ENCODE data around the gene COL23A1. TPM values are rescaled to one million over a fixed set of nuclear protein-coding genes. Genes with fewer than 3 reads are reported as not detected.

COL23A1 gene
- total and polyA plus RNA-seq, 2 donors (not counting 1 experiment from before 2014, with no cell fraction given) = not detected

- Histone ChIP-seq H3K4me3 (replicated peaks in 1 of 4; ENCODE audit: control extremely low read depth in 1 of 4, insufficient read depth in 1 of 4, low read depth in 3 of 4, low read length in 4 of 4) (no peak overlapping the region), H3K4me2 (ENCODE audit: extremely low read depth, insufficient read depth, low read length) (no peak overlapping the region), H3K27me3 (ENCODE audit: control insufficient read depth, insufficient read depth, low read length) (no peaks in the 10 kb centered on the region), H3K9ac (ENCODE audit: insufficient read depth, low read length) (no peak overlapping the region), H2AFZ (ENCODE audit: low read length) (no peak overlapping the region), H3K4me1 (ENCODE audit: control insufficient read depth, extremely low read depth, insufficient read depth, low read length) (no peaks in the 10 kb centered on the region), H3K27ac (ENCODE audit: insufficient read depth, low read length) (no peak overlapping the region), H4K20me1 (ENCODE audit: control insufficient read depth, extremely low read depth, insufficient read depth, low read length) (no peaks in the 10 kb centered on the region), H3K36me3 (ENCODE audit: control insufficient read depth, insufficient read depth, low read length) (no peaks in the 10 kb centered on the region), H3K9me3 (ENCODE audit: control insufficient read depth, insufficient read depth, low read depth, low read length) (no peaks in the 10 kb centered on the region), H3K79me2 (ENCODE audit: control insufficient read depth, insufficient read depth, low read length) (no peaks in the 10 kb centered on the region)
- TF ChIP-seq CTCF (conservative IDR thresholded peaks at IDR 0.05 in 1 of 2, IDR thresholded peaks at IDR 0.05 in 1 of 2; ENCODE audit: low read depth in 1 of 2, low read length in 2 of 2) = no peak
- no peak for TF ChIP-seq EZH2 (IDR thresholded peaks at IDR 0.05; ENCODE audit: low read length, missing control alignments)
- no peak for DNase-seq (ENCODE audit: low read depth in 2 of 2)
Measured at GRCh38 chr5:178423431-178423830, 166.8 kb downstream of the COL23A1 start.

- Histone ChIP-seq H3K27ac (ENCODE audit: insufficient read depth, low read length) (no peak overlapping the region), H2AFZ (ENCODE audit: low read length) (no peak overlapping the region), H3K36me3 (ENCODE audit: control insufficient read depth, insufficient read depth, low read length) (no peaks in the 10 kb centered on the region)
Measured at GRCh38 chr5:178422400-178422775, 167.8 kb downstream of the COL23A1 start.

GRCh38 chr5:178421699-178422399, 168.3 kb downstream of the COL23A1 start:
- Histone ChIP-seq H3K4me1 (ENCODE audit: control insufficient read depth, extremely low read depth, insufficient read depth, low read length) (no peaks in the 10 kb centered on the region), H4K20me1 (ENCODE audit: control insufficient read depth, extremely low read depth, insufficient read depth, low read length) (no peaks in the 10 kb centered on the region), H3K79me2 (ENCODE audit: control insufficient read depth, insufficient read depth, low read length) (no peaks in the 10 kb centered on the region), H3K36me3 (ENCODE audit: control insufficient read depth, insufficient read depth, low read length) (no peaks in the 10 kb centered on the region), H3K27me3 (ENCODE audit: control insufficient read depth, insufficient read depth, low read length) (no peaks in the 10 kb centered on the region), H3K27ac (ENCODE audit: insufficient read depth, low read length) (no peak overlapping the region), H2AFZ (ENCODE audit: low read length) (no peak overlapping the region), H3K4me2 (ENCODE audit: extremely low read depth, insufficient read depth, low read length) (no peak overlapping the region), H3K9ac (ENCODE audit: insufficient read depth, low read length) (no peak overlapping the region), H3K4me3 (replicated peaks in 1 of 4; ENCODE audit: control extremely low read depth in 1 of 4, insufficient read depth in 1 of 4, low read depth in 3 of 4, low read length in 4 of 4) (no peak overlapping the region), H3K9me3 (ENCODE audit: control insufficient read depth, insufficient read depth, low read depth, low read length) (no peaks in the 10 kb centered on the region)
- no peak for TF ChIP-seq CTCF (conservative IDR thresholded peaks at IDR 0.05 in 1 of 2, IDR thresholded peaks at IDR 0.05 in 1 of 2; ENCODE audit: low read depth in 1 of 2, low read length in 2 of 2)
- TF ChIP-seq EZH2 (IDR thresholded peaks at IDR 0.05; ENCODE audit: low read length, missing control alignments) = no peak
- DNase-seq (ENCODE audit: low read depth in 2 of 2) = no peak

More at GRCh38 chr5:178422400-178422775, 167.8 kb downstream of the COL23A1 start:
- Histone ChIP-seq H3K27me3 (ENCODE audit: control insufficient read depth, insufficient read depth, low read length) (no peaks in the 10 kb centered on the region), H4K20me1 (ENCODE audit: control insufficient read depth, extremely low read depth, insufficient read depth, low read length) (no peaks in the 10 kb centered on the region), H3K4me3 (replicated peaks in 1 of 4; ENCODE audit: control extremely low read depth in 1 of 4, insufficient read depth in 1 of 4, low read depth in 3 of 4, low read length in 4 of 4) (no peak overlapping the region), H3K79me2 (ENCODE audit: control insufficient read depth, insufficient read depth, low read length) (no peaks in the 10 kb centered on the region), H3K4me2 (ENCODE audit: extremely low read depth, insufficient read depth, low read length) (no peak overlapping the region), H3K4me1 (ENCODE audit: control insufficient read depth, extremely low read depth, insufficient read depth, low read length) (no peaks in the 10 kb centered on the region), H3K9ac (ENCODE audit: insufficient read depth, low read length) (no peak overlapping the region), H3K9me3 (ENCODE audit: control insufficient read depth, insufficient read depth, low read depth, low read length) (no peaks in the 10 kb centered on the region)
- DNase-seq (ENCODE audit: low read depth in 2 of 2) = no peak
- no peak for TF ChIP-seq EZH2 (IDR thresholded peaks at IDR 0.05; ENCODE audit: low read length, missing control alignments)
- no peak for TF ChIP-seq CTCF (conservative IDR thresholded peaks at IDR 0.05 in 1 of 2, IDR thresholded peaks at IDR 0.05 in 1 of 2; ENCODE audit: low read depth in 1 of 2, low read length in 2 of 2)

Data from fibroblast of lung (primary cell).